CD14-positive monocyte (primary cell): ENCODE measurements around the gene MTUS2. TPM values are rescaled to one million over a fixed set of nuclear protein-coding genes. Genes with fewer than 3 reads are reported as not detected.

ENCODE experiments used
- DNase-seq, 3 donors: peaks; one replicate each; pipeline ENCODE4 v3.0.0-alpha.2; 2011 to 2022
- H2AFZ ChIP-seq: 2 replicates; pipeline ENCODE4 v1.6.0; 2012; ENCODE audit warnings: mild to moderate bottlenecking, low read depth, low read length, inconsistent platforms; ENCODE audit not compliant: insufficient read depth, poor library complexity, severe bottlenecking
- H3K27ac ChIP-seq, 2 donors: 1 replicate in 1 of 2; 2 replicates in 1 of 2; pipeline ENCODE4 v1.5.1; 2012 to 2013; ENCODE audit warnings: low read length in 2 of 2, control low read depth in 1 of 2, inconsistent platforms in 1 of 2, low read depth in 1 of 2, mild to moderate bottlenecking in 1 of 2
- H3K27me3 ChIP-seq, 2 donors: one replicate each; pipeline versions ENCODE4 v1.6.0 to v1.6.1; 2011 to 2013; ENCODE audit warnings: low read length in 2 of 2; ENCODE audit not compliant: control insufficient read depth in 2 of 2, insufficient read depth in 2 of 2
- H3K36me3 ChIP-seq, 2 donors: replicated peaks in 1 of 2; 1 replicate in 1 of 2; 2 replicates in 1 of 2; pipeline versions ENCODE4 v1.5.1 to v1.6.1; 2012 to 2013; ENCODE audit warnings: low read length in 2 of 2, control low read depth in 1 of 2, inconsistent platforms in 1 of 2, mild to moderate bottlenecking in 1 of 2; ENCODE audit not compliant: insufficient read depth in 2 of 2, control insufficient read depth in 1 of 2
- H3K4me1 ChIP-seq, 2 donors: 1 replicate in 1 of 2; 2 replicates in 1 of 2; pipeline versions ENCODE4 v1.5.1 to v1.6.1; 2012 to 2013; ENCODE audit warnings: low read length in 2 of 2, control low read depth in 1 of 2, inconsistent platforms in 1 of 2, mild to moderate bottlenecking in 1 of 2, moderate library complexity in 1 of 2; ENCODE audit not compliant: insufficient read depth in 2 of 2, control insufficient read depth in 1 of 2
- H3K4me2 ChIP-seq: replicated peaks from 2 replicates; pipeline ENCODE3; 2012; ENCODE audit warnings: low read length, moderate library complexity, mild to moderate bottlenecking; ENCODE audit not compliant: poor library complexity, severe bottlenecking; ENCODE audit errors: extremely low read depth
- H3K4me3 ChIP-seq, 3 experiments: fragments of 200-600 bp in 1 of 3; sonication (generic) in 1 of 3; replicated peaks in 1 of 3; 1 replicate in 2 of 3; 2 replicates in 1 of 3; pipeline ENCODE4 v1.5.1; 2011 to 2013; ENCODE audit warnings: low read length in 3 of 3, mild to moderate bottlenecking in 3 of 3, control low read depth in 2 of 3, low read depth in 2 of 3, inconsistent platforms in 1 of 3, moderate library complexity in 1 of 3
- H3K79me2 ChIP-seq: 2 replicates; pipeline ENCODE4 v1.6.0; 2012; ENCODE audit warnings: mild to moderate bottlenecking, control low read depth, inconsistent platforms, low read length, moderate library complexity; ENCODE audit not compliant: insufficient read depth
- H3K9ac ChIP-seq: 2 replicates; pipeline ENCODE4 v1.6.0; 2017; ENCODE audit warnings: low read length, mild to moderate bottlenecking; ENCODE audit not compliant: insufficient read depth, poor library complexity, severe bottlenecking
- H3K9me3 ChIP-seq, 2 donors: replicated peaks in 1 of 2; 1 replicate in 1 of 2; 2 replicates in 1 of 2; pipeline versions ENCODE4 v1.5.1 to v1.6.1; 2012 to 2013; ENCODE audit warnings: low read length in 2 of 2, control low read depth in 1 of 2; ENCODE audit not compliant: control insufficient read depth in 1 of 2, insufficient read depth in 1 of 2
- H4K20me1 ChIP-seq: 2 replicates; pipeline ENCODE4 v1.6.0; 2012; ENCODE audit warnings: mild to moderate bottlenecking, low read length, control low read depth, moderate library complexity; ENCODE audit not compliant: insufficient read depth
- H3K27ac Mint-ChIP-seq, 7 donors: one replicate each; pipeline ENCODE4 v1.8.0; 2020; ENCODE audit warnings: mild to moderate bottlenecking in 7 of 7, mixed read lengths in 7 of 7, moderate library complexity in 6 of 7, inconsistent platforms in 2 of 7
- H3K27me3 Mint-ChIP-seq, 3 donors: one replicate each; pipeline ENCODE4 v1.8.0; 2021 to 2022; ENCODE audit warnings: low read depth in 3 of 3, mild to moderate bottlenecking in 3 of 3, mixed read lengths in 3 of 3, moderate library complexity in 3 of 3, inconsistent platforms in 1 of 3
- H3K36me3 Mint-ChIP-seq, 2 donors: one replicate each; pipeline ENCODE4 v1.8.0; 2020; ENCODE audit warnings: mixed read lengths in 2 of 2, inconsistent platforms in 1 of 2, mild to moderate bottlenecking in 1 of 2
- H3K4me1 Mint-ChIP-seq: one replicate; pipeline ENCODE4 v1.8.0; 2020; ENCODE audit warnings: mild to moderate bottlenecking, mixed read lengths
- H3K4me3 Mint-ChIP-seq, 2 donors: one replicate each; pipeline ENCODE4 v1.8.0; 2020; ENCODE audit warnings: mild to moderate bottlenecking in 2 of 2, mixed read lengths in 2 of 2, moderate library complexity in 1 of 2
- H3K9me3 Mint-ChIP-seq, 7 donors: one replicate each; pipeline ENCODE4 v1.8.0; 2020 to 2022; ENCODE audit warnings: mixed read lengths in 7 of 7, mild to moderate bottlenecking in 6 of 7, moderate library complexity in 6 of 7, inconsistent platforms in 2 of 7
- CTCF ChIP-seq: fragments of 200-600 bp; IDR thresholded peaks from one replicate; pipeline ENCODE4 v1.8.0; 2022; ENCODE audit warnings: antibody characterized with exemption, mild to moderate bottlenecking
- WGBS: methylation state at CpG from one replicate; pipeline ENCODE4 v1.1.5; 2013; ENCODE audit warnings: missing lambda C conversion rate; ENCODE audit not compliant: insufficient coverage; 5-methylcytosine and 5-hydroxymethylcytosine counted together
- intact Hi-C, 2 donors: fragments of 100-400 bp; cut with micrococcal nuclease; formaldehyde crosslinking; loops; one replicate each; pipeline versions ENCODE4 v1.15.0 to v1.15.1; 2023
- polyA plus RNA-seq, 3 donors: library from polyadenylated mRNA; depleted of rRNA in 1 of 3; unstranded in 2 of 3; stranded (reverse) in 1 of 3; fragments of 300-500 nt in 2 of 3; fragments of >200 nt in 1 of 3; fragmentation: Illumina TruSeq in 2 of 3; gene quantifications; 1 replicate in 2 of 3; 2 replicates in 1 of 3; pipeline ENCODE4 v1.2.3, GENCODE V29; 2012 to 2021

MTUS2 gene
- polyA plus RNA-seq, 3 donors: 0.04 TPM; not detected in 2

- Histone ChIP-seq H3K9ac (no peak overlapping the region), H3K27me3 (no peaks in the 10 kb centered on the region), H3K36me3 (no peaks in the 10 kb centered on the region), H3K4me1 (peaks cover under 1 to 5% of the 10 kb centered on the region in 2 donors), H2AFZ (no peak overlapping the region), H3K4me3 (no peak overlapping the region), H3K27ac (no peak overlapping the region), H3K9me3 (no peaks in the 10 kb centered on the region), H3K4me2 (no peak overlapping the region), H3K79me2 (no peaks in the 10 kb centered on the region), H4K20me1 (no peaks in the 10 kb centered on the region)
- Mint-ChIP-seq H3K27ac (no peak overlapping the region), H3K27me3 (peaks cover 11 to 21% (median 12%) of the 10 kb centered on the region in 3 donors), H3K36me3 (no peaks in the 10 kb centered on the region), H3K4me1 (peaks cover 7% of the 10 kb centered on the region), H3K4me3 (peak overlapping the region in 1 of 2 donors; percentile 58), H3K9me3 (no peaks in the 10 kb centered on the region)
- no peak for TF ChIP-seq CTCF
- intact Hi-C loops: loop anchor here in 1 of 2 donors (10.0 kb wide), 1 partner anchor 342 kb away; no protein-coding TSS in a partner anchor
- no peak for DNase-seq
- 95% methylated on average over 8 of the region's 13 CpGs for WGBS
These were observed 682.4 kb downstream of the MTUS2 start for GRCh38 chr13:29502391-29503008.

- intact Hi-C loops: loop anchor here in 1 of 2 donors (10.0 kb wide), 1 partner anchor 342 kb away; no protein-coding TSS in a partner anchor
- Mint-ChIP-seq H3K4me1 (peaks cover 7% of the 10 kb centered on the region), H3K36me3 (no peaks in the 10 kb centered on the region), H3K27me3 (peaks cover 11 to 21% (median 12%) of the 10 kb centered on the region in 3 donors), H3K9me3 (no peaks in the 10 kb centered on the region), H3K27ac (no peak overlapping the region), H3K4me3 (peak overlapping the region; percentile 37 to 58)
- H3K9me3 ChIP-seq: no peaks in the 10 kb centered on the region
- no peaks in the 10 kb centered on the region for H3K79me2 ChIP-seq
- 39% methylated on average over 23 of the region's 32 CpGs for WGBS
- no peak overlapping the region for H2AFZ ChIP-seq
- no peak overlapping the region for H3K9ac ChIP-seq
- no peak for TF ChIP-seq CTCF
- peaks cover 0 to 5% of the 10 kb centered on the region in 2 donors for H3K4me1 ChIP-seq
- no peak overlapping the region for H3K27ac ChIP-seq
- DNase-seq: peak in 1 of 3 donors; percentile 13
- H4K20me1 ChIP-seq: no peaks in the 10 kb centered on the region
- H3K4me2 ChIP-seq: no peak overlapping the region
- no peaks in the 10 kb centered on the region for H3K36me3 ChIP-seq
- H3K27me3 ChIP-seq: no peaks in the 10 kb centered on the region
- no peak overlapping the region for H3K4me3 ChIP-seq
These were observed 683.1 kb downstream of the MTUS2 start for GRCh38 chr13:29503041-29503837.
